GM06990 (cell line): ENCODE results near the gene PAGR1.
"Not testable (repeated sequence)": the region's sequence is repeated elsewhere in the genome, so short reads cannot be mapped to it uniquely, and the experiment has no call there.

Source experiments
- DNase-seq: peaks from one replicate; pipeline ENCODE4 v3.0.0-alpha.2; 2011; ENCODE audit not compliant: insufficient read length; ENCODE audit errors: extremely low read depth
- H3K27me3 ChIP-seq: replicated peaks from 2 replicates; pipeline ENCODE4 v1.6.0; 2011; ENCODE audit warnings: low read length; ENCODE audit not compliant: control insufficient read depth, insufficient read depth
- H3K36me3 ChIP-seq: 2 replicates; pipeline ENCODE4 v1.5.1; 2011; ENCODE audit warnings: low read length; ENCODE audit not compliant: control insufficient read depth, insufficient read depth
- H3K4me3 ChIP-seq: replicated peaks from 2 replicates; pipeline ENCODE4 v1.5.1; 2011; ENCODE audit warnings: low read depth, mild to moderate bottlenecking, control low read depth, low read length
- TF ChIP-seq, protein P1 (sequence below): IDR thresholded peaks from 2 replicates; pipeline ENCODE4 v1.5.1; 2011; ENCODE audit warnings: low read length, control low read depth, mild to moderate bottlenecking, inconsistent platforms; ENCODE audit not compliant: insufficient read depth, poor library complexity, severe bottlenecking

Gene PAGR1

DNA sequence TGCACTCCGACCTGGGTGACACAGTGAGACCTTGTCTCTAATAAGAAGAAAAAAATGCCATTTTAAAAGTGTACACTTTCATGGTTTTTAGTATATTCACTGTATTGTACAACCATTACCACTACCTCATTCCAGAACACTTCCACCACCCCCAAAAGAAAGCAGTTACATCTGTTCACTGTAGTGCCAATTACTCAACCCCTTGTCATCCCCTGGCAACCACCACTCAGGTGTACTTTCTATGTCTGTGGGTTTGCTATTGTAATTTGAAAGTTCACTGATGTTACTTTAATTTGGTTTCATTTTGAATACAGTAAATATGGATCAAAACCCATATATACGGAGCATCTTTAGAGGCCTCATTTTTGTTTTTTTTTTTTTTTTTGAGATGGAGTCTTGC lies 31.8 kb upstream of the PAGR1 start:
- Histone ChIP-seq H3K36me3 (no peaks in the 10 kb centered on the region), H3K27me3 (no peaks in the 10 kb centered on the region; the same call in 1 of the 2 replicates), H3K4me3 (no peak overlapping the region)
- DNase-seq, result no peak
- TF ChIP-seq, protein P1, sequence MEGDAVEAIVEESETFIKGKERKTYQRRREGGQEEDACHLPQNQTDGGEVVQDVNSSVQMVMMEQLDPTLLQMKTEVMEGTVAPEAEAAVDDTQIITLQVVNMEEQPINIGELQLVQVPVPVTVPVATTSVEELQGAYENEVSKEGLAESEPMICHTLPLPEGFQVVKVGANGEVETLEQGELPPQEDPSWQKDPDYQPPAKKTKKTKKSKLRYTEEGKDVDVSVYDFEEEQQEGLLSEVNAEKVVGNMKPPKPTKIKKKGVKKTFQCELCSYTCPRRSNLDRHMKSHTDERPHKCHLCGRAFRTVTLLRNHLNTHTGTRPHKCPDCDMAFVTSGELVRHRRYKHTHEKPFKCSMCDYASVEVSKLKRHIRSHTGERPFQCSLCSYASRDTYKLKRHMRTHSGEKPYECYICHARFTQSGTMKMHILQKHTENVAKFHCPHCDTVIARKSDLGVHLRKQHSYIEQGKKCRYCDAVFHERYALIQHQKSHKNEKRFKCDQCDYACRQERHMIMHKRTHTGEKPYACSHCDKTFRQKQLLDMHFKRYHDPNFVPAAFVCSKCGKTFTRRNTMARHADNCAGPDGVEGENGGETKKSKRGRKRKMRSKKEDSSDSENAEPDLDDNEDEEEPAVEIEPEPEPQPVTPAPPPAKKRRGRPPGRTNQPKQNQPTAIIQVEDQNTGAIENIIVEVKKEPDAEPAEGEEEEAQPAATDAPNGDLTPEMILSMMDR, result no peak

- TF ChIP-seq, protein P1, result peak; percentile 94
- Histone ChIP-seq H3K4me3 (no peak overlapping the region; the same call in 1 of the 2 replicates), H3K36me3 (no peaks in the 10 kb centered on the region), H3K27me3 (no peaks in the 10 kb centered on the region; the same call in 1 of the 2 replicates)
- DNase-seq, result peak; percentile 81
These were observed 31.0 kb upstream of the PAGR1 start for GRCh38 chr16:29784901-29785500.

- not testable (repeated sequence) for H3K4me3 ChIP-seq, H3K36me3 ChIP-seq, H3K27me3 ChIP-seq, DNase-seq
These were observed 28.8 kb upstream of the PAGR1 start for GRCh38 chr16:29787155-29787554.

GRCh38 chr16:29789775-29790182 lies 26.2 kb upstream of the PAGR1 start:
- H3K4me3 ChIP-seq, result peak overlapping the region; percentile 71
- no peaks in the 10 kb centered on the region for H3K36me3 ChIP-seq
- H3K27me3 ChIP-seq, result no peaks in the 10 kb centered on the region
- DNase-seq, result no peak
- TF ChIP-seq, protein P1, result no peak

GRCh38 chr16:29790183-29790948 lies 25.6 kb upstream of the PAGR1 start, which contains the start of gene KIF22:
Gene KIF22 (plus strand): TSS chr16:29790751. CDS start chr16:29790760, 9 bp downstream.
- Histone ChIP-seq H3K27me3 (no peaks in the 10 kb centered on the region), H3K36me3 (peaks cover 3% of the 10 kb centered on the region), H3K4me3 (peak within 1 kb of the TSS; percentile 82)
- TF ChIP-seq, protein P1, result peak; percentile 84
- DNase-seq, result peak; percentile 100
